K562 treated with DMSO at 1 percent for 12 hours (cell line): Measurements from ENCODE around the gene LY6G6F. TPM values are rescaled to one million over a fixed set of nuclear protein-coding genes. Genes with fewer than 3 reads are reported as not detected.

ENCODE experiments used
- total RNA-seq: library from RNA; unstranded; fragments of 300-600 nt; gene quantifications from 2 replicates; pipeline ENCODE4 v1.2.3, GENCODE V29; 2022; ENCODE audit not compliant: insufficient read depth

Gene LY6G6F, protein sequence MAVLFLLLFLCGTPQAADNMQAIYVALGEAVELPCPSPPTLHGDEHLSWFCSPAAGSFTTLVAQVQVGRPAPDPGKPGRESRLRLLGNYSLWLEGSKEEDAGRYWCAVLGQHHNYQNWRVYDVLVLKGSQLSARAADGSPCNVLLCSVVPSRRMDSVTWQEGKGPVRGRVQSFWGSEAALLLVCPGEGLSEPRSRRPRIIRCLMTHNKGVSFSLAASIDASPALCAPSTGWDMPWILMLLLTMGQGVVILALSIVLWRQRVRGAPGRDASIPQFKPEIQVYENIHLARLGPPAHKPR
- total RNA-seq: not detected in 2 replicates

DNA sequence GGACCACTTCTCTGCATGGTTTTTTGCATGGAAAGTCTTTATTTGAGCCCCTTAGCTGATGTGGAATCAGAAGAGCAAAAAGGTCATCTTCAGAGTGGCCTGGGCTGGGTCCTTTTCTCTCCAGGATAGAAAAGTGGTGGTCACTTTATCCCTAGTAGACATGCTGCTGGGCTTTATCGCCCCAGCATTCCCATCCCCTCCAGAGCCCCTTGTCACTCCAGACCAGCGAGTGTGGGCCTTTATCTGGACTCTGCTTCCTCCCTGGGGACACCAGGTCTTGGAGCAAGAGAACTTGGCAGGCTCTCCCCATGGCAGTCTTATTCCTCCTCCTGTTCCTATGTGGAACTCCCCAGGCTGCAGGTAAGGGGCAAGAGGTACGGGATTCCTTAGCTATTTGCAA, at the start of gene LY6G6F:
Gene LY6G6F, plus strand, starts transcription at position 268 of the 400 bp plus-strand sequence. Its CDS starts 41 bp downstream, at position 309.

DNA sequence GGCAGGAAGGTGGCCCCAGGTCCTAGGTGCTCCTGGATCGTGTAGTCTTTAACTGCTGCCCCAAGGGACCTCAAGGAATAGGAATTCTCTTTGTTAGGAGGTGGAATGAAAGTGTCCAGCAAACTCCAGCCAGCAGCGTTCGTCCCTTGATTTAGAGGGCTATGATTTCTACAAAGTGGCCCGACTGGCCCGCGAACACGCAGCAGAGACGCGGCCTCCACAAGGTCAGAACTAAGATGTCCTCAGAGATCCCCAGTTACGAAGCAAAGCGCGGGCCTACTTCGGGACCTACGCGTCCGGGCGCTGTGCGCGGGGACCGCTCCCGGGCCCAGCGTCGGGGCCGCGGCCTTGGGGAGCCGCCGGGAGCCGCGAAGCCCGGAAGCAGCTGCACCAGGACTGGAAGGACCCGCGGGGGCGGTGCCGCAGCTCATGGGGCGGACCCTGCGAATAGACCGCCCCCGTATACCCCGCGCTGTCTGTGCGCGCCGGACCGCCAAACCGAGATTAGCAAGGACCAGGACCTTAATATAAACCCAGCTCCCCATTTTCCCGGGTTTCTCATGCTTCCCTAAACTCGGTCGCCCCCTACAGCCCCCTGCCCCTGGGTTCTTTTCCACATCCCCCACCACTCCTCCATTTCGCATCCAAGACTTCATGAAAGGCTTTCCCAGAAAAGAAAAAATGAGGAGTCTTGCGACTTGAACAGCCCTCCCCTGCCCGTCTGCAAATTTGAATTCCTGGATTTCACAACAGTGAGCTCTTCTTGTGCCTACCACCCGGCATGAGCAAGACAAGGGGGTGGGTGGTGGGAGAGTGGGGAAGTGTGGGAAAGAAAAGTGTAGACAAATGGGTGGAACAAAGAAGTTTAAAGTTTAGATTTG, 46.0 kb upstream of the LY6G6F start, which contains the start of gene C6orf47:
Gene C6orf47, minus strand, starts transcription at position 398 of the 881 bp plus-strand sequence. CDS start 831 bp downstream, outside the sequence.

DNA sequence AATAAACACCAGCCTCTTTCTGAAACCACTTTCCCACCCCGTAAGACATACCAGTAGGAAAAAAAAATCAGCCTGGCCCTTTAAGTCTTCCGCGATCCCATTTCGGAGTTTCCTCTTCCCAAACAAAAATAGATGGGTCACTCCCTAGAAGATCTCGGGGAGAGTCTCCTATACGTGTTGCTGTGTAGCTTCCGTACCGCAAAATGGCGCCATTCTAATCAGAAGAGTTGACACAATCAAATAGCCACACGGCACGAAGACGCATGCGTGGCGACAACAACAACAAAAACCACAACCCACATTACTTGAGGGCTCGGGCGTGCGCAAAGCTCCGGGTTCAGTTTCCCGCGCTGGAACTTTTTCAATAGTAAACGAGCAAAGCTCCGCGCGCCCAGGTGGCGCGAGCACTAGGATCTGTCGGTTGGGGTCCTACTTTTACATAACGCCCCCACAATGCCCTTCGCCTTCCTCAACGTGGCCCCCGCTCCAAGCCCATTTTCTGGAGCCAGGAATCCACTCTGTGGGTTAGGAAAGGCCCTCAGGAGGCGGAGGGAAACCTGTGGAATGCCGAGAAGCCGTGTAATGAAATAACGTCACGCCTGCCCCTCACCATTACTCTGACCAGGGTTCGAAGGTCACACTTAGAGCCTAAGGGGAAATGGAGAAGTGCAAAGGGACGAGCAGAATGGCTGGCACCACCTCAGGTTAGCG, 41.7 kb upstream of the LY6G6F start, which contains the start of gene GPANK1:
Gene GPANK1, minus strand, starts transcription at position 208 of the 711 bp plus-strand sequence. CDS start 519 bp downstream, outside the sequence.

DNA sequence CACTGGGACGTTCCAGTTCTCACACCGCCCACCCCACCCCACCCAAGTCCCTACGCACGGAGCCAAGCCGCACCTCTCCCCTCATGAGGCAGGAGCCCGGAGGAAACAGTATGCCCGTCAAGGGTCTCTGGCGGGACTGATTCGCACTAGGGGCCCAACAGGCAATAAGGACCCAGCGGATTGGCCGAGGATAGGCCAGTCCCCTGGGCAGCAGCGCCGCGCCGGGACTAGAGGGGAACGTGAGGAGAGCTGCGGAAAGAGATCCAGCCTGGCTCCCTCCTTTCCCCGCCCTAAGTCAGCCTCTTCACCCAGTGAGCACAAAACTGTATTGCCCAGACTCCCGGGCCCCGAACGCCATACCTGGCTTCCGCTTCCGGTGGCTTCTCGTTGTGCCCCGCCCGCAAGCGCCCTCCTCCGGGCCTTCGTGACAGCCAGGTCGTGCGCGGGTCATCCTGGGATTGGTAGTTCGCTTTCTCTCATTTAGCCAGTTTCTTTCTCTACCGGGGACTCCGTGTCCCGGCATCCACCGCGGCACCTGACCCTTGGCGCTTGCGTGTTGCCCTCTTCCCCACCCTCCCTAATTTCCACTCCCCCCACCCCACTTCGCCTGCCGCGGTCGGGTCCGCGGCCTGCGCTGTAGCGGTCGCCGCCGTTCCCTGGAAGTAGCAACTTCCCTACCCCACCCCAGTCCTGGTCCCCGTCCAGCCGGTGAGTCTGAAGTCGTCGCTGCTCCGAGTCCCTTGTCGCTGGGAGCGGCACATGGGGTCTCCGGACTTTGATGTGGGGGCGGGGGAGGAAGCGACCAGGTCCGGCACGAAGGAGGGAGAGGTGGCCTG, 40.9 kb upstream of the LY6G6F start, which contains the start of gene CSNK2B:
Gene CSNK2B, plus strand, starts transcription at position 580 of the 836 bp plus-strand sequence. CDS start 752 bp downstream, outside the sequence.

DNA sequence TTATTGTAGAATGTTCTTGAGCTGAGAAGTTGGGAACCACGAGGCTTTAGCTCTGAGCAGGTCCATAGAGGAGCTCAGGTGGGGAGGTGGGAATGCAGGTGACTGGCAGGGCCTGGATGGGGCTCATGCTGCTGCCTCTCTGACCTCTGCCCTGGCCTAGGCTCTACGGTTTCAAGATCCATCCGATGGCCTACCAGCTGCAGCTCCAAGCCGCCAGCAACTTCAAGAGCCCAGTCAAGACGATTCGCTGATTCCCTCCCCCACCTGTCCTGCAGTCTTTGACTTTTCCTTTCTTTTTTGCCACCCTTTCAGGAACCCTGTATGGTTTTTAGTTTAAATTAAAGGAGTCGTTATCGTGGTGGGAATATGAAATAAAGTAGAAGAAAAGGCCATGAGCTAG, 37.0 kb upstream of the LY6G6F start, which contains the start of gene LY6G5B:
Gene LY6G5B, plus strand, starts transcription at position 301 of the 400 bp plus-strand sequence. CDS start 975 bp downstream, outside the sequence.

DNA sequence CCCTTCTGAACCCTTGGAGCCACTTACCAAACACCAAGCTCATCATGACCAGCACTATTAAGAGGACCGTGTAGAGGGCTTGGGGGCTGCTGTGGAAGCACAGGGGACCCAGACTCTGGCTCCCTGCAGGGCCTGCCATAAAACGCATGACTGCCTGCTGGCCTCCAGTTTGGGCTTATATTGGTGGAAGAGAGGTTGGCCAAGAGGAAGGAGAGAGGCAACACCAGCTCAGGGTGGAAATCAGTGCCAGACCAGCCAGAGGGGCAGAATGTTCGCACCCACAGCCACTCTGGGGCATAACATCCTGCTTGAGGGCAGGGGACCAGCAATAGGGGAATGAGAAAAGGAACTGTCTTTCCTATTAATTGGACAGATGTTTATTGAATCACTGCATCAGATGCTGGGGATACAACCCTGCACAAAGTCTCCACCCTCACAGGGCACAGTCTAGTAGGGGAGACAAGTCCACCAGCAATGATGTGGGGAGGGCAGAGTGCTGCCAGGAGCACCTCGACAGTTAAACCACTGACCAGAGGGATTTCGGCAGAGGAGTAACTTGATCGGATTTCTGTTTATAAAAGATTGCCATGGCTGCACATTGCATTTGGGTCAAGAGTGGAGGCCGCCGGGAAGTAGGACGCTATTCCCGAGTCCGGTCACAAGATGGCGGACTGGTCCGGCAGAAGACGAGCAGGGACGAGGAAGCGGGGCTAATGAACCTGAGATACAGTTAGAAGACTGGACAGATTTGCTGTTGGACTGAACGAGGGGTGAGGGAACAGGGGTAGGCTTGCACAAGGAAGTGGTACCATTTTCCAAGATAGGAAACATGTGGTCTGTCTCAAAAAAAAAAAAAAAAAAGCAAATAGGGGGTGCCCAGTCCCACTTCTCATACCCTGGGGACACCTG, 26.2 kb upstream of the LY6G6F start, which contains the start of gene LY6G5C:
Gene LY6G5C, minus strand, starts transcription at position 842 of the 909 bp plus-strand sequence. Its CDS starts 694 bp downstream, at position 148.

DNA sequence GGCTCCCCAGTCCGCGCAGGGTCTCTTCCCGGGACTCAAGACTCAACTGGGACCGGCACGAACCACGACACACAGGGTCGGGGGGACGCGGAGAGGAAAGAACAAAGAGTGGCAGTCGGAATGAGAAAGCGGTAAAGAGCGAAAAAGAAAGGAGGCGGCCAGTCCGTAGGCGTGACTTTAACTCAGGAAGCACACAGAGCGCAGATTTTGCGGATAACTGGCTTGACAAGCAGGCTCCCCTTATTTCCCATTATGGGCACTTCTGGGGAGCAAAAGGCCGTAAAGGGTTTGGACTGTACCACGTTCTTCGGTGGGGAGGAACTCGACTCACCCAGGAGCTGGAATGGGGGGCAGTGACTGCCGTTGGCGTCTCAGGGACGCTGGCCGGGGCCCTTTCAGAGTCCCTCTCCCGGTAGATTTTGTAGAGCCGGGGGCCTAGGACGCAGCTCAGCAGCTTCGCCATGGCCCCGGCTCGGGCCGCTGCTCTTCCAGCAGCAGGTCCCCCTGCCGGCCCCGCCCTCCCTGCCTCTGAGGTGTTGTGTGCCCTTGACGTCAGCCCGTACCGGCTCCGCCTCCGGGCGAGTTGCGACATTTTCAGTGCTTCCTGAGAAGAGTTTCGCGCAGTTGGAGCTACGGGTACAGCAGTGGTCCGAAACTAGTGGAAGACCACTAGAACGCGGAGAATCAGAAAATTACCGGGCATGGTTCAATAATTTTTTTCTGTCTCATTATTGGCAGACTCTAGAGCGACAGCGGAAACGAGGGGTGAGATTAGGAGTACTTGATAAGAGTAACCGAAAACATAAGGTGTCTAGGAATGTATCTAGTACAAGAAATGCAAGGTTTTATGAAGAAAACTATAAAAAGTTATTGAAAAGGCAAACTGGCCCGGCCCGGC, 3.6 kb upstream of the LY6G6F start, which contains the start of gene ABHD16A:
Gene ABHD16A, minus strand, starts transcription at position 506 of the 898 bp plus-strand sequence. Its CDS starts 43 bp downstream, at position 463.

DNA sequence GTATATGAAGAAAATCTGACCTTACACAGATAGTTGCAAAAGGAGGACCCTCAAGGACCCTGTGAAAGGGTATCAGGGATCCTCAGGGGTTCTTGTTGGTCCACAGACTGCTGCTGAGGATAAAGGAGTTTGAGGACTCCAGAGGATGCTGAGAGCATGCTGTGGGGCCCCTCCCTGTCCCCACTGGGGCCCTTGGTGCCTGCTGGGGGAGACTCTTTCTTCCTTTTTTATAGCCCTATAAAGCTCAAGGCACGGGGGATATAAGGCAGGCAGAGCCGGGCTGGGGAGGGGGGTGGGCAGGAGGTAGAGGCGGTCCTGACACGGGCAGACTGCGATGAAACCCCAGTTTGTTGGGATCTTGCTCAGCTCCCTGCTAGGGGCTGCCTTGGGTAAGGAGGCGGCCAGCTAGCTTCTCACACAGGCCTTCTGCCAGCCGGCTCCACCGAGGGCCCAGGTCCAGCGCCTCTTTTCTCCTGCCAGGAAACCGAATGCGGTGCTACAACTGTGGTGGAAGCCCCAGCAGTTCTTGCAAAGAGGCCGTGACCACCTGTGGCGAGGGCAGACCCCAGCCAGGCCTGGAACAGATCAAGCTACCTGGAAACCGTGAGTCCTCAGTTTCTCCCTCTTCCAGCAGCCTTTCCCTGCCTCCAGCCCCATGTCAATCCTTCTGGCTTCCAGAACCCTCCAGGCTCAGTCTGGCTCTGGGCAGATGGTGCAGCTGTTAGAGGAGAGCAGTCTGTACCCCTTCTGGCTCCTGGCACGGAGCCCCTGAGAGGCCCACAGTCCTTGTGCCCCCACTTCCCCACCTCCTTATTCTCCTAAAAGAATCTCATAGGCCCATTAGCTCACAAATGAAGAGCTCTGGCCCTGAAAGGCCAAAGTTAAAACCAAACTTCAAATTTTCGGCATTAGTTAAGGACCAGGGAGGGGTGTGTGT, 8.6 kb downstream of the LY6G6F start, which contains the start of gene LY6G6D:
Gene LY6G6D, plus strand, starts transcription at position 327 of the 937 bp plus-strand sequence. Its CDS starts 8 bp downstream, at position 335.

DNA sequence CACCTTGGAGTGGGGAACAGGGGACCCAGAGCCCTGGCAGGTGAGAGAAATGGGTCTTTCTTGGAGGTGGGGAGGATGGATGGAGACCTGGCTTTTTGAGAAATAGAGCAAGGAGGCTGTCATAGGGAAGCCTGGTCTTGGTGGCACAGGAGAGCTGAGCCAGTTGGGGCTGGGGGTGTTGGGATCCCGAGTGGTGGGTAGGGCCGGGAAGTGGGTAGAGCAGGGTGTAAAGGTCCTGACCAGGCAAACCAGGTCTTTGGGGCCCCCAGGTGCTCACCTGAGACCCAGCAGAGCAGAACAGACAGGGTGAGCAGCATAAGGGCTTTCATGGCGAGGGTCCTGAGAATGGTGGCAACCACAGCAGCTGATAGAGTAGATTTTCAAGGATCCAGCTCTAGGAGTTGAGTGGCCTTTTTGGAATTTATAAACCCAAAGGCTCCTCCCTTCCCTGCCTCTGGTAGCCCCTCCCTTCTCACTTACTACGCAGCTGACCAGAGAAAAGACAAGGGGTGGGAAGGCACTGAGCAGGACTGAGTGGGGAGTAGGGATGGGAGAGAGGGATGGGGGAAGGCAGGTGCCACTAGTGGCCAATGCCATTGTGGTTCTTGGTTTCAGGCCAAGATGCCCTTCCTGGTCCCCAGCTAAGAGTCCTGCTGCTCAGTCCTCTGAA, 14.8 kb downstream of the LY6G6F start, which contains the start of gene LY6G6C:
Gene LY6G6C, minus strand, starts transcription at position 396 of the 670 bp plus-strand sequence. Its CDS starts 67 bp downstream, at position 329.

DNA sequence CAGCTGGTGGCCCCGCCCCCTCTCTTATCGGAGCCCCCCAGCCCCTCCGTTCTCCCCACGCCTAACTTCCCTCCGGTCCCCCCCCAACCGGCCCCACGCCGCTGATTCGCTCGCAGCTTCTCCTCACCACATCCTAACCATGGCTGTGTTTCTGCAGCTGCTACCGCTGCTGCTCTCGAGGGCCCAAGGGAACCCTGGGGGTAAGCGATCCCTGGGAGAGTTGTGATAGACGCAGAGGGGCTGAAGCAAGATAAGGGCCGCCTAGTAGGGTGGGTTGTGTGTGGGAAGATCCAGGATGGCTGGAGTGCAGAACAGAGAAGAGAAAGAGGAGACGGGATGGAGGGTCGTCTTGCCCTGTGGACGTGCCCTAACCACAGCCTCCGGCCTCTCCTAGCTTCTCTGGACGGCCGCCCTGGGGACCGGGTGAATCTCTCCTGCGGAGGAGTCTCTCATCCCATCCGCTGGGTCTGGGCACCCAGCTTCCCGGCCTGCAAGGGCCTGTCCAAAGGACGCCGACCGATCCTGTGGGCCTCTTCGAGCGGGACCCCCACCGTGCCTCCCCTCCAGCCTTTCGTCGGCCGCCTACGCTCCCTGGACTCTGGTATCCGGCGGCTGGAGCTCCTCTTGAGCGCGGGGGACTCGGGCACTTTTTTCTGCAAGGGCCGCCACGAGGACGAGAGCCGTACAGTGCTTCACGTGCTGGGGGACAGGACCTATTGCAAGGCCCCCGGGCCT, 16.7 kb downstream of the LY6G6F start, which contains the start of gene MPIG6B:
Gene MPIG6B, plus strand, starts transcription at position 129 of the 735 bp plus-strand sequence. Its CDS starts 11 bp downstream, at position 140.

DNA sequence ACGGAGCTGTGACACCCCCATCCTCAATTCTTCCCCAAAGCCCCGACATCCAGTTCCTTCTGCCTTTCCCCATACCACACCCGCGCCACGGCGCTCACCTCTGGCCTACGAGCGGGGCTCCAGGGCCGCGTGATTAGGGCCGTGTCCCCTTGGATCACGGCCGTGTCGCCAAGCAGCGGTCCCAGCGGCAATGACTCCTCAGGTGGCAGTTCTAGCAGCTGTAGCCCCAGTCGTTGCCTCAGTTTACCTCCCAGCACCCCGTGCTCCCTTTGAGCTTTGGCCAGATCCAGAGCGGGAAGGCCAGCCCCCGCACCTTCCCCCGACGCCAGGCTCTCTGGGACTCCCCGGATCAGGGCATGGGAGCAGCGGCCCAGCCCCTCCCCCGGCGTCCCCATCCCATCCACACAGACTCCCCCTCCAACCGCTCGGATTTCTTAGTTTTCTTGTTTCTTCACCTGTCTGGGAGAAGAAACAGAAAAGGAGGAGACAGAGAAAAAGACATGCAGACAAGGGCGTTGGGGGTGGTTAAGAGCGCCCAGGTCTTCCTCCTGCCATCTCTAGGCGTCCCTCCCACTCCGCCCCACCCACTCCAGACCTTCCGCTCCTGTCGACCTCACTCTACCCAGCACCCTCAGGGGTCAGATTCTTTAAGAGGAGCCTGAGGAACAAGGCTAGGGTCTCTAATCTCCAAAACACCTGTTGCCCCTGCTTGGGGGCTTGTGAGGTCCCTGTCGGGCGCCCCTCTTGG, 22.3 kb downstream of the LY6G6F start, which contains the start of gene DDAH2:
Gene DDAH2, minus strand, starts transcription at position 533 of the 748 bp plus-strand sequence. Its CDS starts 138 bp downstream, at position 395.

DNA sequence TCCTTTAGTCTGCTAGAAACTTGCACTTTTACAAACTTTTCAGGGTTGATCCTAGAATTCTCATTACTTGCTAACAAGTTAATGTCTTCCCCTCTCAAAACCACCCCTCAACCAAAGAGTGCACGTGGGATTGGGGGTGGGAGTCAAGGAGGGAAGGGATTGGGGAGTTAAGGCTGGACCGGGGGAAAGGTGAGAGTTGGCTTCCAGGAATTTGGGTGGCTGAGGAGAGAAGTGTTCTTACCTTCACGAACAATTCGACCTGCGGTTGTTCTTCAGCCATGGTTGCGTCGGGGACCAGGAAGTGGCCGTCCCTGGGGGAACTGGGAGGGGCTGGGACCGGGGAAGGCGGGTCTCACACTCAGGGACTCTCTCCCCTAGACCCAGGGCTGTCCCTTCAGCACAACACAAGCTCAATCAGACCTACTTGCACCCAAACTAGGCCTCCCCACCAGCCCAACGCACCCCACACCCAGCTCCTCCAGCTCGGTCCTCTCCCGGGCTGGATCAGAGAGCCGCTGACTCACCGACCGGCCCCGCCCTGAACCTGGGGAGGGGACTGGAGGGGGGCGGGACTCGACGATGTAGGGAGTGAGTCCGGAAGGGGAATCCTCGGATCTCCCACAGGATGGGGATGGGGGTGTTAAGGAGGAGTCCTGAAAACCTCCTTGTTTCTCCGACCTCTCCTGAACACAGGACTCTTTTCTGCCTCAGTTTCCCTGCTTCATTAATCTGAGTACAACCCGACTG, 29.5 kb downstream of the LY6G6F start, which contains the start of gene CLIC1:
Gene CLIC1, minus strand, starts transcription at position 510 of the 747 bp plus-strand sequence. Its CDS starts 230 bp downstream, at position 280.

DNA sequence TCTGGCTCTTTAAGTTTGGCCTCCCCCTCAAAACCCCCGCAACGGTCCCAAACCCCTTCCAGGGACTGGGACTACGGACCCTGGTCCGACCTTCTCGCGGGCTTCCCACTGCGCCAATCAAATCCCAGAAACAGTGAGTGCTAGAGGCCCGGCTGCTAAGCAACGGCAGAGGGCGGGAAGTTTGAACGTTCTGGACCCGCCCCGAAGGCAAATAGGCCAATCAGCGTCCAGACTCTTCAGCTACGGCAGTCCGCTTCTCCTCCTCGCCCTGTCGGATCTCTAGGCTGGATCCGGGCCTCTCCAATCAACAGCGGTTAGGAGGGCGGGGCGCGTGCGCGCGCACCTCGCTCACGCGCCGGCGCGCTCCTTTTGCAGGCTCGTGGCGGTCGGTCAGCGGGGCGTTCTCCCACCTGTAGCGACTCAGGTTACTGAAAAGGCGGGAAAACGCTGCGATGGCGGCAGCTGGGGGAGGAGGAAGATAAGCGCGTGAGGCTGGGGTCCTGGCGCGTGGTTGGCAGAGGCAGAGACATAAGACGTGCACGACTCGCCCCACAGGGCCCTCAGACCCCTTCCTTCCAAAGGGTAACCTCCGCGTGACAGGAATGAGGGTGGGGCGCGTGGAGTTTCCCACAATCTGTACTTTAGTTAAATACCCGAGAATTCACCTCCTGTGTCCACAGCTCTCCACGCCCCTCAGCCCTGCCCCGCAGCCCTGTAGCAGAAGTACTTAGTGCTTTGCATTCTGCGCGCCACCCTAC, 33.2 kb downstream of the LY6G6F start, which contains the start of gene MSH5:
Gene MSH5, plus strand, starts transcription at position 367 of the 758 bp plus-strand sequence. CDS start 462 bp downstream, outside the sequence.

